ENCODE data around the gene LCOR.
"Not testable (repeated sequence)": the region's sequence is repeated elsewhere in the genome, so short reads cannot be mapped to it uniquely, and the experiment has no call there.

LCOR gene

GRCh38 chr10:96831867-96832720 is at the start of gene LCOR:
Gene LCOR, plus strand, starts transcription at chr10:96832298. Its CDS starts 116,760 bp downstream, at chr10:96949058.
- no peak for DNase-seq (ENCODE audit: low read depth)

GRCh38 chr10:96784253-96784652 is 47.8 kb upstream of the LCOR start:
- DNase-seq (ENCODE audit: low read depth), result no peak

- no peak for DNase-seq (ENCODE audit: low read depth)
These were observed 42.5 kb upstream of the LCOR start for GRCh38 chr10:96789571-96790108.

GRCh38 chr10:96791902-96792301 is 40.2 kb upstream of the LCOR start:
- no peak for DNase-seq (ENCODE audit: low read depth)

- no peak for DNase-seq (ENCODE audit: low read depth)
These were observed 37.0 kb upstream of the LCOR start for GRCh38 chr10:96794836-96795733.

- no peak for DNase-seq (ENCODE audit: low read depth)
These were observed 34.6 kb upstream of the LCOR start for GRCh38 chr10:96797485-96797884.

GRCh38 chr10:96803288-96803664 is 28.8 kb upstream of the LCOR start:
- no peak for DNase-seq (ENCODE audit: low read depth)

GRCh38 chr10:96814264-96814663 is 17.8 kb upstream of the LCOR start:
- no peak for DNase-seq (ENCODE audit: low read depth)

GRCh38 chr10:96818971-96819370 is 13.1 kb upstream of the LCOR start:
- DNase-seq (ENCODE audit: low read depth), result not testable (repeated sequence)

- DNase-seq (ENCODE audit: low read depth), result no peak
These were observed 11.3 kb upstream of the LCOR start for GRCh38 chr10:96820765-96821164.

GRCh38 chr10:96826438-96826837 is 5.7 kb upstream of the LCOR start:
- DNase-seq (ENCODE audit: low read depth), result no peak

GRCh38 chr10:96828609-96829008 is 3.5 kb upstream of the LCOR start:
- DNase-seq (ENCODE audit: low read depth), result no peak

- no peak for DNase-seq (ENCODE audit: low read depth)
These were observed 2.9 kb upstream of the LCOR start for GRCh38 chr10:96829029-96829773.

- no peak for DNase-seq (ENCODE audit: low read depth)
These were observed 1.4 kb upstream of the LCOR start for GRCh38 chr10:96830511-96831199.

GRCh38 chr10:96831200-96831866 is 765 bp upstream of the LCOR start:
- no peak for DNase-seq (ENCODE audit: low read depth)

- no peak for DNase-seq (ENCODE audit: low read depth)
These were observed 672 bp downstream of the LCOR start for GRCh38 chr10:96832721-96833219.

GRCh38 chr10:96833220-96834001 is 1.3 kb downstream of the LCOR start:
- no peak for DNase-seq (ENCODE audit: low read depth)

- DNase-seq (ENCODE audit: low read depth), result no peak
These were observed 2.0 kb downstream of the LCOR start for GRCh38 chr10:96834120-96834519.

GRCh38 chr10:96835899-96836298 is 3.8 kb downstream of the LCOR start:
- no peak for DNase-seq (ENCODE audit: low read depth)

GRCh38 chr10:96838529-96838928 is 6.4 kb downstream of the LCOR start:
- DNase-seq (ENCODE audit: low read depth), result no peak
